HepG2 (cell line): Measurements from ENCODE around the gene CAD. TPM values are rescaled to one million over a fixed set of nuclear protein-coding genes. Genes with fewer than 3 reads are reported as not detected.

Experiments
- ARID4A ChIP-seq: sonication (generic); formaldehyde crosslinking; IDR thresholded peaks from 2 replicates; pipeline ENCODE4 v1.5.0; 2020; ENCODE audit warnings: mild to moderate bottlenecking, missing genetic modification reagents, borderline replicate concordance
- CBX1 ChIP-seq: IDR thresholded peaks from one replicate; pipeline ENCODE4 v1.6.1; 2016; ENCODE audit warnings: antibody characterized with exemption, low read depth
- ELF1 ChIP-seq: sonication (generic); formaldehyde crosslinking; IDR thresholded peaks from 2 replicates; pipeline ENCODE4 v1.4.0; 2020; ENCODE audit warnings: missing genetic modification reagents
- ERF ChIP-seq: IDR thresholded peaks from 2 replicates; pipeline ENCODE4 v1.6.1; 2018; ENCODE audit warnings: missing biosample characterization, missing genetic modification reagents
- FOXK2 ChIP-seq: fragments of 450-650 bp; IDR thresholded peaks from 2 replicates; pipeline ENCODE4 v1.6.1; 2016
- HNF1B ChIP-seq: sonication (generic); formaldehyde crosslinking; IDR thresholded peaks from 2 replicates; pipeline ENCODE4 v1.5.1; 2020; ENCODE audit warnings: mild to moderate bottlenecking, moderate library complexity, missing genetic modification reagents
- KDM5B ChIP-seq: sonication (generic); formaldehyde crosslinking; IDR thresholded peaks from 2 replicates; pipeline ENCODE4 v1.4.0; 2020; ENCODE audit warnings: missing genetic modification reagents, mild to moderate bottlenecking, borderline replicate concordance
- KDM6A ChIP-seq: IDR thresholded peaks from 2 replicates; pipeline ENCODE4 v1.6.1; 2016; ENCODE audit warnings: low read depth
- MIER2 ChIP-seq: IDR thresholded peaks from 2 replicates; pipeline ENCODE4 v1.6.1; 2016; ENCODE audit warnings: missing biosample characterization, missing genetic modification reagents
- PAWR ChIP-seq: sonication (generic); formaldehyde crosslinking; IDR thresholded peaks from 2 replicates; pipeline ENCODE4 v1.4.0; 2020; ENCODE audit warnings: missing genetic modification reagents, mild to moderate bottlenecking, borderline replicate concordance
- SKI ChIP-seq: fragments of 450-650 bp; IDR thresholded peaks from one replicate; pipeline ENCODE4 v1.6.1; 2018; ENCODE audit warnings: mild to moderate bottlenecking; ENCODE audit not compliant: partially characterized antibody
- ZFAT ChIP-seq: sonication (generic); formaldehyde crosslinking; conservative IDR thresholded peaks from 2 replicates; pipeline ENCODE4 v1.8.1; 2023; ENCODE audit warnings: missing genetic modification reagents, inconsistent platforms
- ZFP36 ChIP-seq: fragments of 150-350 bp; IDR thresholded peaks from 2 replicates; pipeline ENCODE4 v1.6.1; 2018; ENCODE audit warnings: borderline replicate concordance, low read length, low read depth; ENCODE audit not compliant: partially characterized antibody
- ZNF260 ChIP-seq: sonication (generic); formaldehyde crosslinking; IDR thresholded peaks from 2 replicates; pipeline ENCODE4 v1.4.0; 2020; ENCODE audit warnings: missing genetic modification reagents, low read depth, mild to moderate bottlenecking, borderline replicate concordance
- ZNF264 ChIP-seq: sonication (generic); formaldehyde crosslinking; IDR thresholded peaks from 2 replicates; pipeline ENCODE4 v1.4.0; 2020; ENCODE audit warnings: missing genetic modification reagents
- ZNF44 ChIP-seq: sonication (generic); formaldehyde crosslinking; IDR thresholded peaks from 2 replicates; pipeline ENCODE4 v1.5.1; 2020; ENCODE audit warnings: mild to moderate bottlenecking, missing genetic modification reagents
- ZNF570 ChIP-seq: sonication (generic); formaldehyde crosslinking; IDR thresholded peaks from 2 replicates; pipeline ENCODE4 v1.4.0; 2020; ENCODE audit warnings: mild to moderate bottlenecking, missing genetic modification reagents, borderline replicate concordance
- ZNF577 ChIP-seq: sonication (generic); formaldehyde crosslinking; IDR thresholded peaks from 2 replicates; pipeline ENCODE4 v1.4.0; 2020; ENCODE audit warnings: mild to moderate bottlenecking, low read depth, missing genetic modification reagents, borderline replicate concordance
- ZNF879 ChIP-seq: sonication (generic); formaldehyde crosslinking; IDR thresholded peaks from 2 replicates; pipeline ENCODE4 v1.8.1; 2023; ENCODE audit warnings: missing genetic modification reagents
- ZSCAN20 ChIP-seq: sonication (generic); formaldehyde crosslinking; IDR thresholded peaks from 2 replicates; pipeline ENCODE4 v1.4.0; 2020; ENCODE audit warnings: missing genetic modification reagents, mild to moderate bottlenecking, borderline replicate concordance
- polyA plus RNA-seq, 8 experiments: library from polyadenylated mRNA; depleted of rRNA in 3 of 8; stranded (reverse) in 7 of 8; unstranded in 1 of 8; fragments of >200 nt; fragmentation: Illumina TruSeq in 4 of 8; extraction: Trizol in 4 of 8; gene quantifications; 2 replicates each; pipeline versions ENCODE4 v1.2.1 to v1.2.3, GENCODE V29; 2011 to 2016; ENCODE audit warnings: low read depth in 4 of 8, missing spikeins in 1 of 8, mixed read lengths in 1 of 8; ENCODE audit not compliant: insufficient read depth in 1 of 8
- total RNA-seq, 5 experiments: library from RNA; depleted of rRNA; stranded (reverse); fragments of >200 nt; fragmentation: Illumina TruSeq; extraction: Trizol; gene quantifications; 2 replicates each; pipeline ENCODE4 v1.2.3, GENCODE V29; 2016; ENCODE audit warnings: low read depth in 1 of 5

CAD gene
- total and polyA plus RNA-seq, 2 of the 13 experiments (the other 11 are each of a cell fraction or from before 2014, with no cell fraction given): 21.7 to 37.0 TPM

- TF ChIP-seq ARID4A (CRISPR knock-in tag): peak; percentile 87; the same call in 1 of the 2 replicates
- peak; percentile 91; the same call in 1 of the 2 replicates for TF ChIP-seq KDM5B (CRISPR knock-in tag)
- TF ChIP-seq HNF1B (CRISPR knock-in tag): no peak
- no peak for TF ChIP-seq ELF1 (CRISPR knock-in tag)
- TF ChIP-seq SKI: no peak
- TF ChIP-seq MIER2 (CRISPR knock-in tag): no peak
- TF ChIP-seq ZSCAN20 (CRISPR knock-in tag): peak; percentile 52; the same call in 1 of the 2 replicates
- TF ChIP-seq ERF (CRISPR knock-in tag): peak; percentile 78
- no peak for TF ChIP-seq ZNF570 (CRISPR knock-in tag)
- no peak for TF ChIP-seq ZFP36
- no peak for TF ChIP-seq ZNF44 (CRISPR knock-in tag)
- TF ChIP-seq ZNF260: 0 out of 2 replicates have a peak, but pooled peaks have one; percentile 54
- TF ChIP-seq PAWR (CRISPR knock-in tag): no peak
- no peak for TF ChIP-seq ZFAT (CRISPR knock-in tag)
- TF ChIP-seq ZNF264 (CRISPR knock-in tag): no peak
- no peak for TF ChIP-seq KDM6A (CRISPR knock-in tag)
- no peak for TF ChIP-seq ZNF577 (CRISPR knock-in tag)
- peak; percentile 53 for TF ChIP-seq CBX1
- TF ChIP-seq FOXK2: no peak
- TF ChIP-seq ZNF879 (CRISPR knock-in tag): peak; percentile 61; the same call in 1 of the 2 replicates
These were observed at the start of gene CAD (continued) for GRCh38 chr2:27217173-27218121.
